ENCODE measurements around the gene FYN. TPM values are rescaled to one million over a fixed set of nuclear protein-coding genes. Genes with fewer than 3 reads are reported as not detected.

The FYN gene
- total and polyA plus RNA-seq, 2 of the 4 experiments (the other 2 are of a cell fraction) = 30.8 to 36.4 TPM

DNA sequence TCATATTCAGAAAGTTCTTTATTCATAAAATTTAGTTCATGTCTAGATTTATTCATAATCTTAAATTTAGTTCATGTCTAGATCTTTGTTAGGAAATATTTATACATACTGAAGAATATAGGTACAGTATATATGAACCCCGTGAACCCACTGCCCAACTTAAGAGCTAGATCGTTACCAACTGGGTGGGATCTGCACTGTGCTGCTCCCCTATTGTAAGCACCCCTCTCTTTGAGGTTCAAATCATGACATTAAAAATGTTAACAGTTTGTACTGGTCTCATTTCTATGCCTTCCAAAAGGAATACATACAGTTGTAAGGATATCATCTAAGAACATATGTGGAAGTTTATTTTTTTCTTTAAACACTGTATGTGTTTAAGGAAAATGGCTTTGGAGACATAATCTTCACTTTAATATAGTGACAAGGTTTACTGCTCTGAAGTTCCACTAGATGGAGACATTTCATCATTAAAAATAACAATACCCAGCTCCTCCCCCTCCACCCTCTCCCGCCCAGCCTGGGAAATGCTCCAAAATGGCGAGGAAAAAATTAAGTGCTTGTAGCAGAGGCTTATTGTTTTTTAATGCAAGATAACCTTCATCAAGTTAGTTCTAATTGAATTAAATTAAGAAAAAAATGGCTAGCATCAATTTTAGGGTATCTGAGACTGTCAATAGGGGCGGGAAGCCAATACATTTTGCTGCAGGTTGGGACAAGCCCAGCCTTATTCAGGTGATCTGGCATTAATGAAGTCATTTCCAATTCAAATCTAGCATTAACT is 163.4 kb downstream of the FYN start:
- WGBS, 2 experiments (ENCODE audit: extremely low coverage in 2 of 2, insufficient read length in 1 of 2) = no CpG with 5 or more reads among the region's 5 CpGs
- Histone ChIP-seq H3K4me3 (ENCODE audit: insufficient read depth, low read depth, low read length) (no peak overlapping the region), H3K23ac (ENCODE audit: low read depth, low read length) (no peak overlapping the region), H2AK5ac (ENCODE audit: low read depth, low read length) (no peak overlapping the region), H4K8ac (ENCODE audit: low read depth in 2 of 2, low read length in 2 of 2) (peak overlapping the region in 1 of 2 experiments; percentile 13; a peak in 1 of 4 replicates), H2BK20ac (ENCODE audit: low read depth, low read length) (no peak overlapping the region), H3K4me2 (ENCODE audit: low read depth, low read length) (no peak overlapping the region), H2BK120ac (ENCODE audit: low read depth, low read length) (no peak overlapping the region), H3K27ac (ENCODE audit: insufficient read depth, low read length) (0 out of 2 replicates have a peak overlapping the region, but pooled peaks have one; percentile 48), H2AK9ac (replicated peaks; ENCODE audit: low read depth, low read length, poor library complexity) (no peak overlapping the region), H3K27me3 (ENCODE audit: control insufficient read depth, insufficient read depth, low read length) (no peaks in the 10 kb centered on the region), H3K4me1 (ENCODE audit: control insufficient read depth, insufficient read depth, low read length) (peaks cover 6% of the 10 kb centered on the region), H4K5ac (ENCODE audit: low read depth, low read length) (no peak overlapping the region), H2BK5ac (ENCODE audit: low read depth, low read length, poor library complexity, severe bottlenecking) (peak overlapping the region; percentile 9), H3K9ac (ENCODE audit: low read depth, low read length) (no peak overlapping the region), H3K79me1 (ENCODE audit: low read depth in 1 of 2, low read length in 2 of 2) (0 out of 4 replicates have a peak, but pooled peaks cover 0 to 2% of the 10 kb centered on the region in 2 experiments), H3K9me1 (ENCODE audit: insufficient read depth, low read length) (0 out of 2 replicates have a peak, but pooled peaks cover 5% of the 10 kb centered on the region), H3K18ac (ENCODE audit: low read depth, low read length) (0 out of 2 replicates have a peak overlapping the region, but pooled peaks have one; percentile 43), H4K91ac (ENCODE audit: insufficient read depth, low read depth, low read length) (no peak overlapping the region; the same call in 1 of the 2 replicates), H3K36me3 (ENCODE audit: control insufficient read depth, insufficient read depth, low read length) (peaks cover 8% of the 10 kb centered on the region), H3K4ac (ENCODE audit: low read depth, low read length) (no peak overlapping the region), H3K14ac (replicated peaks; ENCODE audit: low read depth, low read length) (no peak overlapping the region), H3K9me3 (ENCODE audit: control insufficient read depth, insufficient read depth, low read length) (no peaks in the 10 kb centered on the region), H4K20me1 (ENCODE audit: insufficient read depth, low read length) (no peaks in the 10 kb centered on the region), H3K56ac (ENCODE audit: extremely low read depth, insufficient read depth, low read length) (no peak overlapping the region), H2AFZ (replicated peaks; ENCODE audit: low read length, poor library complexity) (no peak overlapping the region), H2BK15ac (ENCODE audit: low read depth, low read length) (no peak overlapping the region)
- BruUV-seq (replicated peaks) = no TSS peak
- ChIA-PET POLR2A (ENCODE audit: unreplicated experiment) (no interaction called here), CTCF (interaction anchor here (1.0 to 1.3 kb wide), 2 partner anchors 288 to 335 kb away, joined by 3 read pairs; no protein-coding TSS in a partner anchor)
- dilution Hi-C loops (cut with HindIII; ENCODE audit: low sequenced_read_pairs, unreplicated experiment) = no loop called here
- in situ Hi-C loops (cut with MboI; ENCODE audit: low sequenced_read_pairs) = loop anchor here (5.0 kb wide), 1 partner anchor 287 kb away; no protein-coding TSS in a partner anchor
- ATAC-seq (ENCODE audit: low read depth) = peak; percentile 90
- TF ChIP-seq MAZ (IDR thresholded peaks at IDR 0.05; ENCODE audit: borderline replicate concordance, low read depth, low read length) (peak; percentile 63; the same call in 1 of the 2 replicates), RAD21 (IDR thresholded peaks at IDR 0.05; ENCODE audit: low read length) (peak; percentile 87), POLR2A (IDR thresholded peaks at IDR 0.05; ENCODE audit: low read depth, low read length) (no peak), SMC3 (IDR thresholded peaks at IDR 0.05; ENCODE audit: low read depth, low read length) (peak; percentile 95)
- TF ChIP-seq, protein P1, sequence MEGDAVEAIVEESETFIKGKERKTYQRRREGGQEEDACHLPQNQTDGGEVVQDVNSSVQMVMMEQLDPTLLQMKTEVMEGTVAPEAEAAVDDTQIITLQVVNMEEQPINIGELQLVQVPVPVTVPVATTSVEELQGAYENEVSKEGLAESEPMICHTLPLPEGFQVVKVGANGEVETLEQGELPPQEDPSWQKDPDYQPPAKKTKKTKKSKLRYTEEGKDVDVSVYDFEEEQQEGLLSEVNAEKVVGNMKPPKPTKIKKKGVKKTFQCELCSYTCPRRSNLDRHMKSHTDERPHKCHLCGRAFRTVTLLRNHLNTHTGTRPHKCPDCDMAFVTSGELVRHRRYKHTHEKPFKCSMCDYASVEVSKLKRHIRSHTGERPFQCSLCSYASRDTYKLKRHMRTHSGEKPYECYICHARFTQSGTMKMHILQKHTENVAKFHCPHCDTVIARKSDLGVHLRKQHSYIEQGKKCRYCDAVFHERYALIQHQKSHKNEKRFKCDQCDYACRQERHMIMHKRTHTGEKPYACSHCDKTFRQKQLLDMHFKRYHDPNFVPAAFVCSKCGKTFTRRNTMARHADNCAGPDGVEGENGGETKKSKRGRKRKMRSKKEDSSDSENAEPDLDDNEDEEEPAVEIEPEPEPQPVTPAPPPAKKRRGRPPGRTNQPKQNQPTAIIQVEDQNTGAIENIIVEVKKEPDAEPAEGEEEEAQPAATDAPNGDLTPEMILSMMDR (conservative IDR thresholded peaks at IDR 0.05; ENCODE audit: low read depth, low read length) = peak; percentile 82
- DNase-seq = peak; percentile 76
- intact Hi-C loops (cut with micrococcal nuclease) = loop anchor here (1.0 to 5.0 kb wide), 5 partner anchors 112 to 333 kb away; partner anchors contain the start of gene FYN

Data from IMR-90 (cell line).